Measurements from ENCODE around the gene STARD7. TPM values are rescaled to one million over a fixed set of nuclear protein-coding genes. Genes with fewer than 3 reads are reported as not detected.

Gene STARD7
- total and polyA plus RNA-seq, 9 of the 15 experiments (the other 6 are each of a cell fraction or from before 2014, with no cell fraction given): 90.9 to 196 (median 145) TPM

DNA sequence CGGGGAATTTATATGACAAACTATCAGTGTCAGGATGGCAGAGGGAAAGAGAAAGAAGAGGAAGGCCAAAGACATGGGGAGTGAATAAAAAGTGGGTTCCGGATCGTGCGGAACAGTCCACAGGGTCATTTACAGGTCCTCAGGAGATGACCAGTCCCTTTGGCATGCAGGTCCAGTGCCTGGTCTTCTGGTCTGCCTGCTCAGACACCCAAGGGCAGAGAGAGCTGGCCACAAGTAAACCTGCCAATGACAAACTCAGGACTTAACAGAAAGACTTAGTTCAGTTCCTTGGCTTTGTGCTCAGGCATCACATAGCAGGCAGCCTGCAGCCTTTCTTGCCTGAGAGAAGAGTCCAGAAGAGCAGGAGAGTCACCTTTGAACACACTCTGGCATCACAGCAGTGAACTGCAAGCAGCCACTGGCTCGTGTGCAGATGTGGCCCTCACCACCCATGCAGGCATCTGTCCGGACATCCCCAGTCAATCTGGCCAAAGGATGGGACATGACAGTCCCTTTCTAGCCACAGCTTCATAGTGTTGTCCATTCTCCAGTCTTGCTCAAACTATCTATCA, 43.2 kb upstream of the STARD7 start (continued):
- TF ChIP-seq TOE1 (IDR thresholded peaks at IDR 0.05; ENCODE audit: borderline replicate concordance) (peak; percentile 88; the same call in 1 of the 2 replicates), TOE1 (CRISPR knock-in tag; IDR thresholded peaks at IDR 0.05; ENCODE audit: borderline replicate concordance, low read depth) (no peak), NCOR1 (IDR thresholded peaks at IDR 0.05) (no peak), CHD4 (IDR thresholded peaks at IDR 0.05; ENCODE audit: insufficient read depth, insufficient replicate concordance, low read depth, low read length, poor library complexity, severe bottlenecking) (no peak), FOXM1 (IDR thresholded peaks at IDR 0.05; ENCODE audit: low read depth) (peak; percentile 35; the same call in 1 of the 2 replicates), FOXM1 (CRISPR knock-in tag; IDR thresholded peaks at IDR 0.05; ENCODE audit: low read depth) (no peak), LARP7 (IDR thresholded peaks at IDR 0.05) (no peak), ATF7 (IDR thresholded peaks at IDR 0.05) (no peak), PATZ1 (CRISPR knock-in tag; IDR thresholded peaks at IDR 0.05; ENCODE audit: borderline replicate concordance) (no peak), ZNF23 (CRISPR knock-in tag; IDR thresholded peaks at IDR 0.05) (no peak), ZNF263 (CRISPR knock-in tag; IDR thresholded peaks at IDR 0.05; ENCODE audit: borderline replicate concordance) (no peak), PKNOX1 (IDR thresholded peaks at IDR 0.05) (peak; percentile 49), PBX2 (CRISPR knock-in tag; IDR thresholded peaks at IDR 0.05; ENCODE audit: low read depth) (no peak), PBX2 (tag; conservative IDR thresholded peaks at IDR 0.05; ENCODE audit: low read depth) (no peak), YY1 (IDR thresholded peaks at IDR 0.05; ENCODE audit: borderline replicate concordance in 1 of 3, control insufficient read depth in 1 of 3, extremely low read depth in 1 of 3, insufficient read depth in 3 of 3, insufficient read length in 1 of 3, insufficient replicate concordance in 2 of 3, low read depth in 1 of 3, low read length in 2 of 3) (no peak), ARID1B (IDR thresholded peaks at IDR 0.05) (no peak), JUN (IDR thresholded peaks at IDR 0.05; ENCODE audit: borderline replicate concordance, low read depth, low read length) (no peak), JUN (CRISPR knock-in tag; IDR thresholded peaks at IDR 0.05; ENCODE audit: borderline replicate concordance) (no peak), MEF2A (IDR thresholded peaks at IDR 0.05; ENCODE audit: control insufficient read depth, low read depth, low read length) (no peak), SREBF2 (CRISPR knock-in tag; IDR thresholded peaks at IDR 0.05) (no peak), ZNF24 (IDR thresholded peaks at IDR 0.05) (no peak)

Data from K562 (cell line).